ENCODE data around the gene SCIMP. TPM values are rescaled to one million over a fixed set of nuclear protein-coding genes. Genes with fewer than 3 reads are reported as not detected.
"Not testable (repeated sequence)": the region's sequence is repeated elsewhere in the genome, so short reads cannot be mapped to it uniquely, and the experiment has no call there.

The SCIMP gene
- total RNA-seq, 1 donor from 2014 or later: not detected

DNA sequence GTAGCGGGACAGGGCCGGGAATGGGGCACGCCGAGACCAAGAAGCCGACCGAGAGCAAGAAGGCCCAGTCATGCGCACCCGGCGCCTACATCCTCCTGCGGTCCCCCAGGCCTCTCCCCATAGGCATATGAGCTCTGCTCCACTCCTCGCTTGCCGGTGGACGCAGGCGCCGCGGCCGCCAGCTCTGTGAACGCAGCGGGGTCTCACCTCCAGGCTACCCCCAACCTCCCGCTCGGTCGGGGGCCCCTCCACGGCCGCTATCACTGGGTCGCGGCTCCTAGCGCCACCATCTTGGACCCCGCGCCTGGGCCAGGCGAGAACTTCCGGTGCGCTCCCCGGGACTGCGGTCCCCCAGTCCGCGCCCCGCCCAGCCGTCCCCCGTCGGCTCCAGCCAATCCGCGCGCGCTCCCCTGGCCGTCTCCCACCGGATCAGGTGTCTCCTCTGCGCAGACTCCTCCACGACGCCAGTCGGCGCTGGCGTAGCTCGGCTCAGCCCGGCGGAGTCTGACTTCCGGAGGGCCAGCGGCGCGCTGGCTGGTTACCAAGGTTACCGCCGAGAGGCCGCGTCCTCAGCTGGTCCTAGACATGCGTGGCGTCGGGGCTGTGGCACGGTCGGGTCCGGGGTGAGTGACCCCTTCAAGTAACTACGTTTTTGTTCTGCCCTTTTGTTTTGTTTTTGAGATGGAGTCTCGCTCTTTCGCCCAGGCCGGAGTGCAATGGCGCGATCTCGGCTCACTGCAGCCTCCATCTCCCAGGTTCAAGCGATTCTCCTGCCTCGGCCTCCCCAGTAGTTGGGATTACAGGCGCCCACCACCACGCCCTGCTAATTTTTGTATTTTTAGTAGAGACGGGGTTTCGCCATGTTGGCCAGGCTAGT is 42.9 kb downstream of the SCIMP start, which contains the start of gene ZNF594:
TSS of gene ZNF594 (minus strand) at position 328 of the 877 bp plus-strand sequence. CDS start 7,612 bp downstream, outside the sequence.
- DNase-seq (ENCODE audit: low read depth, low spot score): peak; percentile 71

DNA sequence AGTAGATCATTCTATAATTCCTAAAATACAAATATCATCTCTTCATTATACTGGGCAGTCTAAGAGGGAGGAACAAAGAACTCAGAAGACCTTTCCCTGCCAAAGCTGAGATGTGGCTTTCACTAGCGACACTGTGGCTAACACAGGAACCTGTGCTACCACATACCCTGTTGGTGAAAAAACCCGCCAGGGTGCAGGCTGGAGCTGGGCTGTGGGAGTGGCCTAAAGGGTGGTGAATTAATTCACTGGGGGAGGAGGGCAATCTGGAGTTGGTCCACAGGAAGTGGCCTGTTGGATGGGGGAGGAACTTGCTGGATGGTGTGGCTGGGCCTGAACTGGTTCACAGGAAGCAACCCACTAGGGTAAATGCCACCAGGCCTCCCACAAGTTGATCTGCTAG is 50.4 kb downstream of the SCIMP start:
- no peak for DNase-seq (ENCODE audit: low read depth, low spot score)

DNA sequence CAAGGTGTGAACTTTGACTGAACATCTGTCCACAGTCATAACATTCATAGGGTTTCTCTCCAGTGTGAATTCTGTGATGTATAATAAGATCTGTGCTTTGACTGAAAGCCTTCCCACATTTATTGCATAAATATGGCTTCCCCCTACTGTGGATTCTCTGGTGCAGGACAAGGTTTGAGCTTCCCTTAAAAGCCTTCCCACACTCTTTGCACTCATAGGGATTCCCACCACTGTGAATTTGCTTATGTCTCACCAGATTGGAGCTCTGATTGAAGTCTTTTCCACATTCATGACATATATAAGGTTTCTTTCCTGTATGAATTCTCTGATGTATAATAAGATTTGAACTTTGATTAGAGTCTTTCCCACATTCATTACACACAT is 51.3 kb downstream of the SCIMP start:
- DNase-seq (ENCODE audit: low read depth, low spot score): no peak

GRCh38 chr17:5182597-5183409 is 51.9 kb downstream of the SCIMP start:
- no peak for DNase-seq (ENCODE audit: low read depth, low spot score)

DNA sequence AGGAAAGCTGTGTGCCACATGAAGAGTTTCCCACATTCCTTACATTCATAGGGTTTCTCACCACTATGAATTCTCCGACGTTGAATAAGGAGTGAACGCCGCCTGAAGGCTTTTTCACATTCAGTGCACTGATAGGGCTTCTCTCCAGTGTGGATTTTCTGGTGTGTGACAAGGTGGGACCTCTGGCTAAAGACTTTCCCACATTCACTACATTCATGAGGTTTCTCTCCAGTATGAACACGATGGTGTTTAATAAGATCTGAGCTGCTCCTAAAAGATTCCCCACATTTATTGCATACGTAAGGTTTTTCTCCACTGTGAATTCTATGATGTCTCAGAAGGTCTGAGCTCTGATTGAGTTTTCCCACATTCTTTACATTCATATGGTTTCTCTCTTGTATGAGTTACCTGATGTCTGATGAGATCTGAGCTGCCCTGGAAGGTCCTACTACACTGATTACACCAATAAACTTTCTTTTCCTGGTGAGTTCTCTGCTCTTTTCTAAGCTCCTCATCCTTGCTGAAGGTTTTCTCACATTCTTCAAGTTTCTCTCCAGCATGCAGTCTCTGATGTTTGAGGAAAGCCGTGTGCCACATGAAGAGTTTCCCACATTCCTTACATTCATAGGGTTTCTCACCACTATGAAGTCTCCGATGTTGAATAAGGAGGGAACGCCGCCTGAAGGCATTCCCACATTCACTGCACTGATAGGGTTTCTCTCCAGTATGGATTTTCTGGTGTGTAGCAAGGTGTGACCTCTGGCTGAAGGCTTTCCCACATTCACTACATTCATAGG is 53.0 kb downstream of the SCIMP start:
- DNase-seq (ENCODE audit: low read depth, low spot score): no peak

DNA sequence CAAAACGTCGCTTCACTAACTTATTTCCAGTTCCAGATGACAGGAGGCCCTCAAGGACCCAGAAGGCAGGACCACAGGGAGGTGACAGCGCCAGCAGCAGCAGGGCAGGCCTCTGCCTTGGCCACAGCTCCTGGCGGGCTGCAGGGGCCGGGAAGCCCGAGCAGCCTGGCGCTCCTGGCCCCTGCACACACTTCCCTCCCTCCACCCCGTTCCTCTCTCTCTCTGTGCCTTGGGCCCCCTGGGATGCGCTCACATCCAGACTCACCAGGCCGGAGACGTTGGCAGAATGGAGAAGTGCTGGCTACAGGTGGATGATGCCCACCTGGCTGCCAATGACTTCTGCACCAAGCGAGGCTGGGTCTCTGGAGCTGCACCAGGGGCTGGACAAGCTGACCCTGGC is 55.7 kb downstream of the SCIMP start:
- DNase-seq (ENCODE audit: low read depth, low spot score): no peak

- not testable (repeated sequence) for DNase-seq (ENCODE audit: low read depth, low spot score)
Observed at GRCh38 chr17:5175027-5175426, 59.6 kb downstream of the SCIMP start.

DNA sequence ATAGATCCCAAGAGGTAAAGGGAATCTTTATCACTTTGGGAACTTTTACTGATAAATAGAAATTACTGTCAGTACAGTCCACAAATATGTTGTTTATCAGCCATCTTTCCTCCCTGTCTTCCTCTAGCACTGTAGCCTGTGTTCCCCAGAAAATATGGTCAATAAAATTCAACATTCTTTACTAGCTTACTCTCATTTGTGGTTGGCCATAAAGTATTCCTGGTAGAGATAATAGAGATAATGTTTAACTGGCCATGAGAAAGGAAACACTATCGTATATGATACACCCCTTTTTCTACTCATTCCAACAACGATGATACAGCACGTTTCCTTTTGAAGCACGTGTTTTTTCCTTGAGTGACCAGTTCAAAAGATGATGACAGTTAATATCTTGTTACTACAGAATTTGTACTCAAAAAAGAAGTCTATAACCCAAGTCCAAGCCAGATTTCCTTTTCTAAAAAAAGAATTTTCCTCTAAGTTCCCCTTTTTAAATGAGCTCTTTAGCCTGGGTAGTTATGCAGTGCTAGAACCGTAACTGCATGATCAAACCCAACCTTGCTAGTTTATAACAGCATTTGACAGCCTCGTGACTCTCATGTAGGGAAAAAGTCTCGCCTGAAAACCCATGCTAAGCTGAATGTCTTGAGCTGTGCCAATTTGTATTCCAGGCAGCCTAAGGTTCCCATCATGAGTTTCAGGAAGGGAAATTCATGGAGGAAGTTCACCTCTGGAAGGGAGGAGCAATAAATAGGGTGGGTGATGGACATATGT is 68.7 kb downstream of the SCIMP start:
- not testable (repeated sequence) for DNase-seq (ENCODE audit: low read depth, low spot score)

- DNase-seq (ENCODE audit: low read depth, low spot score): no peak
Observed at GRCh38 chr17:5164436-5164835, 70.2 kb downstream of the SCIMP start.

DNA sequence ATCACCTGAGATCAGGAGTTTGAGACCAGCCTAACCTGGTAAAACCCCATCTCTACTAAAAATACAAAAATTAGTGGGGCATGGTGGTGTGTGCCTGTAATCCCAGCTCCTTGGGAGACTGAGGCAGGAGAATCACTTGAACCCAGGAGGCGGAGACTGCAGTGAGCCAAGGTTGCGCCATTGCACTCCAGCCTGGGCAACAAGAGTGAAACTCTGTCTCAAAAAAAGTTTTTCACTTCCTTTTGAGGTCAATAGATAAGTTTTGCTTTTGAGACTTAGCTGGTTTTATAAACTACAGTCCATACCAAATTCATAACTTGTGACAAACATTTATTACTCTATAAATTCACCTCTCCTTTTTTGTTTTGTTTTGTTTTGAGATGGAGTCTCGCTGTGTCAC is 72.9 kb downstream of the SCIMP start:
- DNase-seq (ENCODE audit: low read depth, low spot score): not testable (repeated sequence)

DNA sequence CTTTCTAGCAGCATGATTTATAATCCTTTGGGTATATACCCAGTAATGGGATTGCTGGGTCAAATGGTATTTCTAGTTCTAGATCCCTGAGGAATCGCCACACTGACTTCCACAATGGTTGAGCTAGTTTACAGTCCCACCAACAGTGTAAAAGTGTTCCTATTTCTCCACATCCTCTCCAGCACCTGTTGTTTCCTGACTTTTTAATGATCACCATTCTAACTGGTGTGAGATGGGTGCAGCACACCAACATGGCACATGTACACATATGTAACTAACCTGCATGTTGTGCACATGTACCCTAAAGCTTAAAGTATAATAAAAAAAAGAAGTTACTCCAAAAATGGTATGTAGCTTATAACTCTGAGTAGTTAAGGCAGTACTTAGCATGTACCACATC is 74.0 kb downstream of the SCIMP start:
- not testable (repeated sequence) for DNase-seq (ENCODE audit: low read depth, low spot score)

Other genes with a start within 250 kb of the SCIMP start
- gene CAMTA2, start 247.2 kb downstream of the SCIMP start, total RNA-seq: 4.3 and 4.5 TPM in 2 replicates
- gene INCA1, start 237.3 kb downstream of the SCIMP start, total RNA-seq: 0.13 and 0.28 TPM in 2 replicates
- gene KIF1C, start 236.9 kb downstream of the SCIMP start, total RNA-seq: 94.7 and 113 TPM in 2 replicates
- 0.07 TPM in 2 replicates for gene SLC52A1, start 199.4 kb downstream of the SCIMP start, total RNA-seq
- gene ZFP3, start 156.4 kb downstream of the SCIMP start, total RNA-seq: 1.1 and 1.9 TPM in 2 replicates
- 6.3 and 7.6 TPM in 2 replicates for gene ZNF232, start 123.0 kb downstream of the SCIMP start, total RNA-seq
- not detected in 2 replicates for gene USP6, start 118.8 kb downstream of the SCIMP start, total RNA-seq
- gene ZNF594, start 43.0 kb downstream of the SCIMP start, total RNA-seq: 2.0 and 4.9 TPM in 2 replicates
- 48.4 and 53.3 TPM in 2 replicates for gene RABEP1, start 47.4 kb upstream of the SCIMP start, total RNA-seq
- 124 and 174 TPM in 2 replicates for gene NUP88, start 184.8 kb upstream of the SCIMP start, total RNA-seq
- gene RPAIN, start 185.3 kb upstream of the SCIMP start, total RNA-seq: 38.2 and 48.4 TPM in 2 replicates
- gene C1QBP, start 204.3 kb upstream of the SCIMP start, total RNA-seq: 349 and 353 TPM in 2 replicates
- gene DHX33, start 234.1 kb upstream of the SCIMP start, total RNA-seq: 15.8 and 18.5 TPM in 2 replicates

Data from pulmonary artery endothelial cell (primary cell).